GM06990 (cell line): ENCODE results near the gene THSD7B.

Experiments used
- DNase-seq: peaks from one replicate; pipeline ENCODE4 v3.0.0-alpha.2; 2011; ENCODE audit not compliant: insufficient read length; ENCODE audit errors: extremely low read depth
- H3K27me3 ChIP-seq: replicated peaks from 2 replicates; pipeline ENCODE4 v1.6.0; 2011; ENCODE audit warnings: low read length; ENCODE audit not compliant: control insufficient read depth, insufficient read depth
- H3K36me3 ChIP-seq: 2 replicates; pipeline ENCODE4 v1.5.1; 2011; ENCODE audit warnings: low read length; ENCODE audit not compliant: control insufficient read depth, insufficient read depth
- H3K4me3 ChIP-seq: replicated peaks from 2 replicates; pipeline ENCODE4 v1.5.1; 2011; ENCODE audit warnings: low read depth, mild to moderate bottlenecking, control low read depth, low read length
- TF ChIP-seq, protein P1 (sequence below): IDR thresholded peaks from 2 replicates; pipeline ENCODE4 v1.5.1; 2011; ENCODE audit warnings: low read length, control low read depth, mild to moderate bottlenecking, inconsistent platforms; ENCODE audit not compliant: insufficient read depth, poor library complexity, severe bottlenecking

The THSD7B gene

DNA sequence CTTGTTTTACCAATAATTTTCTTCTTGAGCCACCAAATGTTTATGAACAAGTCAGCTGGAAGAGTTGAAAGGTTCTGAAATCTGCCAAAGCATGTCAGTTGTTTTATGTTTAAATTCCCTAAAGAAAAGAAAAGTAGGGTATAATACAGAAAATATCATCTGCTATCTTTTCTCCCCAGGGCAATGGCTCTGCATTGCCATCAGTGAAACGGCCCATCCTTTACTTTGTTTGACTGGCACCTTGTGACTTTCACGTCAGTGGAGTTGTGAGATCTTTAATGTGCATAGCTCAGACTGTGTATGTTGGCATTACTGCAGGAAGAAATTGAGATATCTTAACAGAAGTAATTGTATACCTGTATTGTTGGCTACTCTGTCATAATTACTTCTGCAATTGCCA, 239.9 kb downstream of the THSD7B start:
- DNase-seq, result no peak
- TF ChIP-seq, protein P1, sequence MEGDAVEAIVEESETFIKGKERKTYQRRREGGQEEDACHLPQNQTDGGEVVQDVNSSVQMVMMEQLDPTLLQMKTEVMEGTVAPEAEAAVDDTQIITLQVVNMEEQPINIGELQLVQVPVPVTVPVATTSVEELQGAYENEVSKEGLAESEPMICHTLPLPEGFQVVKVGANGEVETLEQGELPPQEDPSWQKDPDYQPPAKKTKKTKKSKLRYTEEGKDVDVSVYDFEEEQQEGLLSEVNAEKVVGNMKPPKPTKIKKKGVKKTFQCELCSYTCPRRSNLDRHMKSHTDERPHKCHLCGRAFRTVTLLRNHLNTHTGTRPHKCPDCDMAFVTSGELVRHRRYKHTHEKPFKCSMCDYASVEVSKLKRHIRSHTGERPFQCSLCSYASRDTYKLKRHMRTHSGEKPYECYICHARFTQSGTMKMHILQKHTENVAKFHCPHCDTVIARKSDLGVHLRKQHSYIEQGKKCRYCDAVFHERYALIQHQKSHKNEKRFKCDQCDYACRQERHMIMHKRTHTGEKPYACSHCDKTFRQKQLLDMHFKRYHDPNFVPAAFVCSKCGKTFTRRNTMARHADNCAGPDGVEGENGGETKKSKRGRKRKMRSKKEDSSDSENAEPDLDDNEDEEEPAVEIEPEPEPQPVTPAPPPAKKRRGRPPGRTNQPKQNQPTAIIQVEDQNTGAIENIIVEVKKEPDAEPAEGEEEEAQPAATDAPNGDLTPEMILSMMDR, result no peak
- Histone ChIP-seq H3K36me3 (no peaks in the 10 kb centered on the region), H3K4me3 (no peak overlapping the region), H3K27me3 (no peaks in the 10 kb centered on the region)

DNA sequence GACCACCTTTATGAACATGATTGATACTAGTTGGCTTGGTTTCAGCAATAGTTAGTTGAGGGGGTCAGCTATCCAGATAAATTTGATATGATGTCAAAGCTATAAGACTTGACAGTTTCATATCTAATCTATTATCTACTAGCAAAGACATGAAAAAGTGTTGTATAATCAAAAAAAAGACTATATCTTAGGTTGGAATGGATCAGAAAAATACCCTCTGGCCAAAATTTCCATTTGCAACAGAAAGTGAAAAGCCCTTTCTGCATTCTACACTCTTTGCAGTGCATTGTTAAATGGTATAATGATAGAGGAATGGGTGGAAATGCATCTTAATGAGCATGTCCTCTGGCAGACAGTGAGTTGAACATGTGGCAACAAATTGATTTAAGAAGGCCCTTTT, 242.6 kb downstream of the THSD7B start:
- no peaks in the 10 kb centered on the region; the same call in 1 of the 2 replicates for H3K27me3 ChIP-seq
- TF ChIP-seq, protein P1, result no peak
- H3K36me3 ChIP-seq, result no peaks in the 10 kb centered on the region
- no peak for DNase-seq
- H3K4me3 ChIP-seq, result no peak overlapping the region

DNA sequence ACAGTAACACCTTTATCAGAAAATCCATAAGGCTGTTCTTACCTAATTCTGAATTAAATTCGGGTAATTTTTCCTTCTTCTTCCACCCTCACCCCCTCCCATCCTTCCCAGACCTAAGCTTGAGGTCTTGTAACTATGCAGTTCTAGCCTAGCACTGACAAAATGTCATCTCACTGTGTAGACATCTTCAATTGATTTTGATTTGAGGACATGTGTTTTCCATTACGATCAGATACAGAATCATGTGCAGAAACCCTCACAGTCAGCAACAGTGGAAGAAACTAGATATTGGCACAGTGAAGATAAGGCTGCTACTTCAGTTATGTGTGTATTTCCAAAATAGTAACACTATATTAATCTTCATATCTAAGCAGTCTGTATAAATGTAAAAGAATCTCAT, 244.6 kb downstream of the THSD7B start:
- Histone ChIP-seq H3K36me3 (no peaks in the 10 kb centered on the region), H3K27me3 (no peaks in the 10 kb centered on the region; the same call in 1 of the 2 replicates), H3K4me3 (no peak overlapping the region)
- TF ChIP-seq, protein P1, result no peak
- DNase-seq, result no peak

DNA sequence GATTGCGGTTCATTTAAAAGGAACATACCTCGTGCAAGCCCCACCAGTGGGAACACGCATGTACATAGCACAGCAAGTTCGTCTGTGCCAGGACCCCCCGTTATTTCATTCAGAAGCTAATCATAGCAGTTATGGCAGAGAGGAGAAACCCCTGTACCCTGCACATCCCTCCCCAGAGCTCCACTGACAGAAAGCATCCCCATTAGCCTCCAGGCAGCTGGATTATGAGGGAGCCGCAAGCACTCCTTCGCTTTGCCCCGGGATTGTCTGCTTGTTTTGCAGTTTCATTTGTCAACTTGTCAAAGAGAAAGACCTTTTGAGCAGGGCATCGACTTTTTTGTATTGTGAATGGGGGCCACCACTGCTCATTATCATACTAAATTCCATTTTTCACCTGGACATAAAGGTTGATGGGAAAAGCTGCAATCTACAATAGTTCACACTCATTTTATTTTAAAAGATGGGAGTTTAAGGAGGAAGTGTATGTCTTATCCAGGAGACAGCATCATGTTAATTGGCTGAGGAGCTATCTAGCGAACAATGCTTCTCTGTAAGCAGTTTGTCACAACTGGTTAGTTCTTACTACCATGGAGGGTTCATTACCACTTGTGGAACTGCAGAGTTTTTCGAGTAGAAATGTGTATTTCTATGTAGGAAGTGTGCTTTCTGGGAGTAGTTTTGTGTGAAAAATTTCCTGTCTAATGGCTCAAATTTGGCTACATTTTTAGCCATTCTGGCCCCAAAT, 255.3 kb downstream of the THSD7B start:
- TF ChIP-seq, protein P1, result no peak
- no peaks in the 10 kb centered on the region for H3K36me3 ChIP-seq
- H3K27me3 ChIP-seq, result no peaks in the 10 kb centered on the region
- no peak for DNase-seq
- H3K4me3 ChIP-seq, result no peak overlapping the region

DNA sequence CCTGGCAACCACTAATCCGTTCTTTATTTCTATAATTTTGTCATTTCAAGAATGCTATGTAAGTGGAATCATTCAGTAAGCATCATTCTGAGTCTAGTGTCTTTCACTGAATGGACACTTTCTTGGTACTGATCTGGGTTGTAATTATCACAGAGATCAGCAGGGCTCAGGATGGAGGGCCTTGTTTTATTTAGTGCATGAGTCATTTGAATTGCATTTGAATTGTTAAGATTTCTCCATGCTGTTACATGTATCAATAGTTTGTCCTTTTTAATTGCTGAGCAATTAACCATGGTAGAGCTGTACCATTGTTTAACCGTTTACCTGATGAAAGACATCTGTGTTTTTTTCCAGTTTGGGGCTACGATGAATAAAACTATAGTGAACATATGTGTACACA, 256.4 kb downstream of the THSD7B start:
- no peak for DNase-seq
- H3K27me3 ChIP-seq, result no peaks in the 10 kb centered on the region
- H3K36me3 ChIP-seq, result no peaks in the 10 kb centered on the region
- TF ChIP-seq, protein P1, result no peak
- H3K4me3 ChIP-seq, result no peak overlapping the region
